ENCODE results near the gene C6orf120.
"Not testable (repeated sequence)": the region's sequence is repeated elsewhere in the genome, so short reads cannot be mapped to it uniquely, and the experiment has no call there.

C6orf120 gene

DNA sequence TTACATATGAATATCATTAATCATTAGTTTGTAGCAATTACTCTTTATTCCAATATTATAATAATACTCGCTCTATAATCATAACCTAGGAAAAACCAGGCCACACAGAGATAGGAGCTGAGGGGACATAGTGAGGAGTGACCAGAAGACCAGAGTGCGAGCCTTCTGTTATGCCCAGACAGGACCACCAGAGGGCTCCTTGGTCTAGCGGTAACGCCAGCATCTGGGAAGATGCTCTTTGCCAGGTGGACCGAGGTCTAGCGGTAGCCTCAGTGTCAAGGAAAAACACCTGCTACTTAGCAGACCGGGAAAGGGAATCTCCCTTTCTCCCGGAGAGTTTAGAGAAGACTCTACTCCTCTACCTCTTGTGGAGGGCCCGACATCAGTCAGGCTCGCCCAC is 4.8 kb upstream of the C6orf120 start:
- TF ChIP-seq CTCF (IDR thresholded peaks at IDR 0.05; ENCODE audit: low read length) = peak; percentile 25; the same call in 1 of the 2 replicates
- H3K4me2 ChIP-seq (ENCODE audit: low read length); H3F3A ChIP-seq (ENCODE audit: insufficient read depth, low read length); H3K9me3 ChIP-seq (ENCODE audit: low read length); H3K9ac ChIP-seq (ENCODE audit: low read length); H3K27me3 ChIP-seq (ENCODE audit: insufficient read depth, low read length); H3K4me3 ChIP-seq (ENCODE audit: low read depth, low read length, poor library complexity, severe bottlenecking); H2AFZ ChIP-seq (ENCODE audit: low read length); H3K27ac ChIP-seq (ENCODE audit: low read depth, low read length, poor library complexity, severe bottlenecking); H3K9me2 ChIP-seq (ENCODE audit: low read depth, low read length); H4K20me1 ChIP-seq (ENCODE audit: insufficient read depth, low read length): not testable (repeated sequence)
- peaks cover 14% of the 10 kb centered on the region for H3K4me1 ChIP-seq (ENCODE audit: insufficient read depth, low read length, severe bottlenecking)
- H3K79me2 ChIP-seq (ENCODE audit: insufficient read depth, low read length) = peaks cover 12% of the 10 kb centered on the region
- peaks cover 44% of the 10 kb centered on the region for H3K36me3 ChIP-seq (ENCODE audit: insufficient read depth, low read length)

DNA sequence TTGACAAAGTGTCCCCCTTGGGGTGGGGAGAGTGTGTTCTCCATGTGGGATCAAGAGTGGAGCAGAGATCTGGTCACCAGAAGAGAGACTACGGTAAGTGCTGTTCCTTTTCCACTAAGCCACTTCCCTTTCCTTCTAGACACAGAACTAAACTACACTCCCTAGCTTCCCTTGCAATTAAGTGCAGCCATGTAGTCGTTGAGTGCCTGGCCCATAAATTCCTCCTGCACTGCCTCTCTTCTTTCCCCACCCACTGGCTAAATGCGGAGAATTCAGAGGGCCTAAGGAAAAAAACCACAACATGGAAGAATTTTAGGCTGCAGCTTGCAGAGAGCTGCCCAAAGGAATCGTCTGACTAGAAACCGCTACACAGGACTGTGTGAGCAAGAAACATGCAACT is 1.6 kb upstream of the C6orf120 start:
- Histone ChIP-seq H3K9ac (ENCODE audit: low read length) (peak overlapping the region; percentile 89), H3K27me3 (ENCODE audit: insufficient read depth, low read length) (no peaks in the 10 kb centered on the region), H4K20me1 (ENCODE audit: insufficient read depth, low read length) (no peaks in the 10 kb centered on the region), H2AFZ (ENCODE audit: low read length) (no peak overlapping the region), H3K9me2 (ENCODE audit: low read depth, low read length) (no peaks in the 10 kb centered on the region), H3K79me2 (ENCODE audit: insufficient read depth, low read length) (peaks cover 30% of the 10 kb centered on the region), H3K4me2 (ENCODE audit: low read length) (peak overlapping the region; percentile 74), H3F3A (ENCODE audit: insufficient read depth, low read length) (no peaks in the 10 kb centered on the region), H3K36me3 (ENCODE audit: insufficient read depth, low read length) (peaks cover 39% of the 10 kb centered on the region), H3K4me3 (ENCODE audit: low read depth, low read length, poor library complexity, severe bottlenecking) (peak overlapping the region; percentile 91), H3K9me3 (ENCODE audit: low read length) (peaks cover 8% of the 10 kb centered on the region; the same call in 1 of the 2 replicates), H3K4me1 (ENCODE audit: insufficient read depth, low read length, severe bottlenecking) (peaks cover 41% of the 10 kb centered on the region), H3K27ac (ENCODE audit: low read depth, low read length, poor library complexity, severe bottlenecking) (no peak overlapping the region)
- TF ChIP-seq CTCF (IDR thresholded peaks at IDR 0.05; ENCODE audit: low read length) = no peak
- no peak for TF ChIP-seq EZH2 (IDR thresholded peaks at IDR 0.05; ENCODE audit: borderline replicate concordance, low read length)

DNA sequence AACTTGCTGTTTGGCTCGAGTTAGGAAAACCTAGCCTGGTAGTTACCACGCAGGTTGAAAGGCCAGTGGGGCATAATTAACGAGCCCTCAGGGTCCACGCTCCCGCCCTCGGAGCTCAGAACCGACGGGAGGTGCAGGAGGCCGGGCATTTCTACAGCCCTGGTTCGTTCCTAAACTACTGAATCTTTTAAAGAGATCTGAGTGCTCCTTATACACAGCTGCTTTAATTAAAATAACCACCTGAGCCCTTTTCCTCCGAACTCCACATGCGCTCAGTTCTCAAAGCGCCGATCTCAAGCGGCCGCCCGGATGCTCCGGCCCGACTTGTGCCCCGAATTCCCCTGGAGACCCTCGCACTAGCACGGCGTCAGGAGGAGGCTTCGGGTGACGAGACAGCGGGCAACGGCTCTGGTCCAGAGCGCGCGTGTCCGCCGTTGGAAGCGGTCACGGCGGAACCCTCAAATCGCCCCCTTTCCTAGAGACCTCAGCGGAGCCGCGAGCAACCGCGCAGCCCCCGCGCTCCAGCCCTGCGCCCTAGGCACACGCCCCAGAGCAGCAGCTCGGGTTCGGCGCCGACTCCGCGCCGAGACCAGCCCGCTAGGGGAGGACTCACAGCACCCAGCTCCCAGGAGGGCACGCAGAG is 494 bp upstream of the C6orf120 start:
- TF ChIP-seq CTCF (IDR thresholded peaks at IDR 0.05; ENCODE audit: low read length) (no peak), EZH2 (IDR thresholded peaks at IDR 0.05; ENCODE audit: borderline replicate concordance, low read length) (no peak)
- Histone ChIP-seq H3K36me3 (ENCODE audit: insufficient read depth, low read length) (peaks cover 33% of the 10 kb centered on the region), H3K4me2 (ENCODE audit: low read length) (peak overlapping the region; percentile 74), H3K4me3 (ENCODE audit: low read depth, low read length, poor library complexity, severe bottlenecking) (peak overlapping the region; percentile 91), H3K27me3 (ENCODE audit: insufficient read depth, low read length) (no peaks in the 10 kb centered on the region), H3K9ac (ENCODE audit: low read length) (peak overlapping the region; percentile 89), H3F3A (ENCODE audit: insufficient read depth, low read length) (no peaks in the 10 kb centered on the region), H3K4me1 (ENCODE audit: insufficient read depth, low read length, severe bottlenecking) (peaks cover 53% of the 10 kb centered on the region), H3K9me3 (ENCODE audit: low read length) (no peaks in the 10 kb centered on the region), H3K9me2 (ENCODE audit: low read depth, low read length) (no peaks in the 10 kb centered on the region), H4K20me1 (ENCODE audit: insufficient read depth, low read length) (no peaks in the 10 kb centered on the region), H3K27ac (ENCODE audit: low read depth, low read length, poor library complexity, severe bottlenecking) (no peak overlapping the region), H3K79me2 (ENCODE audit: insufficient read depth, low read length) (peaks cover 34% of the 10 kb centered on the region), H2AFZ (ENCODE audit: low read length) (no peak overlapping the region)

Measured in OCI-LY1 (cell line).